Stimulated activated CD4-positive, alpha-beta T cell treated with anti-CD3 and anti-CD28 coated beads, Interleukin-1b, Interleukin-23, amount 100 ng/mL, for 4 hours (primary cell): Measurements from ENCODE around the gene RASAL3.
"Not testable (repeated sequence)": the region's sequence is repeated elsewhere in the genome, so short reads cannot be mapped to it uniquely, and the experiment has no call there.

Experiments used
- DNase-seq, 2 donors: peaks; one replicate each; pipeline ENCODE4 v3.0.0-alpha.2; 2020; ENCODE audit warnings: low read depth in 2 of 2

The RASAL3 gene

DNA sequence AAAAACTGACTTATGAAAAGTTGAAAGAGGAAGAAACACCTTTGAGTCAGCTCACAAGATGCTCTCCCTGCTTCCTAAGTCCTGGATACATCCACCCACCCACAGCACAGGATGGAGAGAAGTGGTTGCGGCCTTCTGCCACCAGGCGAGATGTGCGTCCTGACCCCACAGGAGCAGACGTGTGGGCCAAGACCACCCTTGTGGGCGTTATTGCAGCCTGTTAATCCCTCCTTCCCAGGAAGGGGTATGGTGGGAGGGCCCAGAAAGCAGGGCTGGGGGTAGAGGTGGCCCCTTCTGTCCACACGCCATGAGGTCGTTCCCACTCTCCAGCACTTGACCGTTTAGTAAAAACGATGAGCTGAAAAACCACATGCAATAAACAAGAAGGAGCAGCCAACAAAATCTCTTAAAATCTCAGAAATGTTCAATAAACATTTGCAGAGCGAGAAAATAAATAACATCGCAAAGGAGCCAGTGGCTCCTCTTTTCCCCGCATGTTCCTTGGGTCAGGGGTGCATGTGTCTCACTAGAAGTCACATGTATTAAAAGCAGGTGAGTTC lies 43.1 kb downstream of the RASAL3 start:
- no peak for DNase-seq

DNA sequence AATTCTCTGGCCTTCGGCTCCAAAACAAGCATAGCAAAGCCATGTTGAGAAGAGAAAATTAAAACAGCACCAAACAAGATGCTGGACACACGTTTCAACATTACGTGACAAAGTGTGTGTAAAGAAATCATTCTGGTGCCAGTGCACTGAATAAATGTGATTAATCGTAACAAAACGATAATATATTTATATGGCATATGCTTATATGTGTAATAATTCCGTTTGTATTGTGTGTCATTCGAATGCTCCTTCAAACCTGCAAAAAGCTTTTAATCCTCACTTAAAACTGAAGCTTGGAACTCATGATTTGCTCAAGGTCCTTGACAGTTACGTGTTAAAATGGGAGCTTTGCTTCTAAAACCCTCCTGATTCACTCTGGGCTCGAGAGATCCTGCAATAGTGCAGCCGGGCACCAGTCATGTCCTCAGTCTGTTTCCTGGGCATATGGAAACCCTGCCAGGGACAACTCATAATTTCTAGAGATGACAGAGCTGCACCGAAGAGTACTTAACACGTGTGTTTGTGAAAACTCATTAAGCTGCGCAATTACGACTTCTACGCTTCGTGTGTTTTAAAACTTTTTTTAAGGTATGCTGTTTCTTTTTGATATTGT lies 44.8 kb downstream of the RASAL3 start:
- no peak for DNase-seq

DNA sequence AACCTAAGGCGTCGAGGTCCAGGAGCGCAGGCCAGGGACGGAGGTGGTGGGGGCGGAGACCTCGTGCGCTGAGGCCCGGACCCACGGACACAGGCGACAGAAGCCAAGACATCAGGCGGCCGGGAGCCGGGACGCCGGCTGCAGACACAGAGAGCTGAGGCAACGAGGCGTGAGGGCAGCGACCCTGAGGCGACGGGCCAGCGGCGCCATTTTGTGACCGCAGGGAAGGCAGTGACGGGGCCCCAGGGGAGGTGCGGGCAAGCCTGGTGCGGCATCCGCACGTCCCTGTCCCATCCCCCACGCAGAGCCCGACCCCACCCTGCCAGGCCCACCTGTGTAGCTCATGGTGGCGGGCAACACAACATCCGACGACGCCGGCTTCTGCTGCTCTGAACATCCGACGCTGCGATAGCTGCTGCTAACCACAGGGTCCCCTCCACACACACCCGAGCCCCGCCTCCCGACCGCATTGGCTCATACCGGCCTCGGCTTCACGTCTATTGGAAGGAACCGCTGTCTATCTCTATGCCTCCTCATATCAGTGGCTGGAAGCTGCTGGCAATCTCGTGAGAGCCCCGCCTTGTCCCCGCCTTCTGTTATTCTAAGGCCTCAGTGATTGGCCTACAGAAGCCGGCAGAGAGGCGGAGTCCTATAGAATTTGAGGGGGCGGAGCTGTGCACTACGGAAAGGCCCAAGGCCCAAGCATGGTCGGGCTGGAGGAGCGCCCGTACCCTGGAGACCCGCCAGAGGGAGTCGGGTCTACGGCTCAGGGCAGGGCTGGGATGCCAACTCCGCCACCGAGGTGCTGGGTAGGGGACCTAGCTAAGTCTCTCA lies 45.5 kb downstream of the RASAL3 start, which contains the start of gene AKAP8L:
AKAP8L (minus strand) TSS at position 410 of the 834 bp plus-strand sequence; CDS start at position 345, 65 bp downstream.
- DNase-seq = peak; percentile 95 to 96

GRCh38 chr19:15418231-15418578 lies 46.1 kb downstream of the RASAL3 start:
- DNase-seq = no peak

GRCh38 chr19:15417699-15418098 lies 46.6 kb downstream of the RASAL3 start:
- no peak for DNase-seq

GRCh38 chr19:15412832-15413231 lies 51.5 kb downstream of the RASAL3 start:
- no peak for DNase-seq

- DNase-seq = not testable (repeated sequence)
Measured at GRCh38 chr19:15411351-15411750, 53.0 kb downstream of the RASAL3 start.

- DNase-seq = no peak
Measured at GRCh38 chr19:15404780-15405211, 59.5 kb downstream of the RASAL3 start.

GRCh38 chr19:15404097-15404779 lies 60.1 kb downstream of the RASAL3 start:
- DNase-seq = no peak

- DNase-seq = no peak
Measured at GRCh38 chr19:15403151-15403531, 61.2 kb downstream of the RASAL3 start.

DNA sequence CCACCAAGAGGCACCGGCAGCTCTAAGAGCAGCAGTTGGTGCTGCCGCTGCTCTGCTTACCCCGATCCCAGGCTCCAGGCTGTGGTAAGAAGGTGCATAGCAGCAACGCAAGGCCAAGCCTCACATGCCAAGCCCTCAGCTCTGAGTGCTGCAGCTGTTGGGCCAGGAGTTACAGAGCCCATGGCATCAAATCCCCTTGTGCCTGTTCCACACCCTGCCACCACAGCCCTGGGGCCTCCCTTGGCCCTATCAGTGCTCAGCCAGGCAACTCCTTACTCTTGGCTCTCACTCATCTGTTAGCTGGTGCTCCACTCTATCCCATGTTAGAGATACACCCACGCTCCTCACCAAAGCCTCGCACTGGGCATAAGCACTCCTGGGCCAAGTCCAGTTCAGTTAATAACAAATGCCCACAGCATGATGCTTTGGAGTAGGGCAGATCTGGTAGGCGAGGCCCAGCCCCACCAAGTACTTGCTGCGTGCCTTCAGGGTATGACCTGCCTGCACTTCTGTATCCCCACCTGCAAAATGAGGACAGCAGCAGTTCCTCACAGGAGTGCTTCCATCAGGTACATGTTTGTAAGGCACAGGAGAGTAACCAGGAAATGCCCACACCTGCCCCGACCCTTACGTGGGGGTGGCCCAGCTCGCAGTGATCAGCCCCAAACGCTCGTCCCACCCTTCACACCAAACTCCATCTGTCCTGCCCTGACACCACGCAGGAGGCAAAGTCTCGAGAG lies 61.8 kb downstream of the RASAL3 start:
- DNase-seq = no peak
